ENCODE results near the gene DNAJC6. TPM values are rescaled to one million over a fixed set of nuclear protein-coding genes. Genes with fewer than 3 reads are reported as not detected.
A peak's percentile ranks its signal among the peaks of the same experiment; 100 is the strongest.

Gene DNAJC6
- total RNA-seq, 1 donor from 2014 or later, result 4.1 TPM

- H3K36me3 Mint-ChIP-seq, result no peaks in the 10 kb centered on the region
- peaks cover 23% of the 10 kb centered on the region for H3K27me3 Mint-ChIP-seq
- no peak overlapping the region for H3K27ac Mint-ChIP-seq
- peaks cover 7% of the 10 kb centered on the region for H3K4me1 Mint-ChIP-seq (ENCODE audit: unreplicated experiment)
- DNase-seq (ENCODE audit: extremely low spot score, unreplicated experiment), result no peak
- TF ChIP-seq CTCF (conservative IDR thresholded peaks at IDR 0.05), result no peak
- H3K4me3 Mint-ChIP-seq, result no peak overlapping the region
- H3K9me3 Mint-ChIP-seq, result no peaks in the 10 kb centered on the region
Observed at GRCh38 chr1:65269612-65270011, 39.7 kb upstream of the DNAJC6 start.

- no peaks in the 10 kb centered on the region for H3K27me3 Mint-ChIP-seq
- no peaks in the 10 kb centered on the region for H3K9me3 Mint-ChIP-seq
- H3K4me3 Mint-ChIP-seq, result no peak overlapping the region
- no peaks in the 10 kb centered on the region for H3K36me3 Mint-ChIP-seq
- no peak for DNase-seq (ENCODE audit: extremely low spot score, unreplicated experiment)
- TF ChIP-seq CTCF (conservative IDR thresholded peaks at IDR 0.05), result no peak
- peak overlapping the region; percentile 3 for H3K27ac Mint-ChIP-seq
- peaks cover 35% of the 10 kb centered on the region for H3K4me1 Mint-ChIP-seq (ENCODE audit: unreplicated experiment)
Observed at GRCh38 chr1:65276197-65276939, 33.0 kb upstream of the DNAJC6 start.

GRCh38 chr1:65277605-65278347 is 31.6 kb upstream of the DNAJC6 start:
- Mint-ChIP-seq H3K9me3 (no peaks in the 10 kb centered on the region), H3K4me1 (ENCODE audit: unreplicated experiment) (peaks cover 35% of the 10 kb centered on the region), H3K27me3 (no peaks in the 10 kb centered on the region), H3K36me3 (no peaks in the 10 kb centered on the region), H3K4me3 (no peak overlapping the region), H3K27ac (no peak overlapping the region)
- DNase-seq (ENCODE audit: extremely low spot score, unreplicated experiment), result no peak
- TF ChIP-seq CTCF (conservative IDR thresholded peaks at IDR 0.05), result no peak

- peaks cover 35% of the 10 kb centered on the region for H3K4me1 Mint-ChIP-seq (ENCODE audit: unreplicated experiment)
- no peaks in the 10 kb centered on the region for H3K9me3 Mint-ChIP-seq
- no peak overlapping the region for H3K27ac Mint-ChIP-seq
Observed at GRCh38 chr1:65278376-65279069, 30.8 kb upstream of the DNAJC6 start.

More at GRCh38 chr1:65278376-65279069, 30.8 kb upstream of the DNAJC6 start:
- Mint-ChIP-seq H3K27me3 (no peaks in the 10 kb centered on the region), H3K36me3 (no peaks in the 10 kb centered on the region), H3K4me3 (peak overlapping the region; percentile 65)
- TF ChIP-seq CTCF (conservative IDR thresholded peaks at IDR 0.05), result no peak
- no peak for DNase-seq (ENCODE audit: extremely low spot score, unreplicated experiment)
